Fibroblast of villous mesenchyme (primary cell): Measurements from ENCODE around the gene CD244. TPM values are rescaled to one million over a fixed set of nuclear protein-coding genes. Genes with fewer than 3 reads are reported as not detected.

ENCODE experiments used
- DNase-seq: peaks from one replicate; pipeline ENCODE4 v3.0.0-alpha.2; 2010; ENCODE audit warnings: low read depth
- H3K4me3 ChIP-seq: 2 replicates; pipeline ENCODE4 v1.5.1; 2011; ENCODE audit warnings: low read depth, mild to moderate bottlenecking, low read length
- CTCF ChIP-seq: IDR thresholded peaks from 2 replicates; pipeline ENCODE4 v1.5.1; 2012; ENCODE audit warnings: low read depth, mild to moderate bottlenecking, low read length; ENCODE audit not compliant: insufficient read depth
- total RNA-seq: library from RNA; depleted of rRNA; stranded (reverse); fragments of >200 nt; gene quantifications from 2 replicates; pipeline ENCODE4 v1.2.3, GENCODE V29; 2012

CD244 gene
- total RNA-seq, 1 donor, result not detected

- no peak for DNase-seq
- TF ChIP-seq CTCF, result no peak
Measured at GRCh38 chr1:160858097-160858496, 4.6 kb downstream of the CD244 start.

GRCh38 chr1:160855181-160855981 is 7.3 kb downstream of the CD244 start:
- no peak for TF ChIP-seq CTCF
- DNase-seq, result no peak

More at GRCh38 chr1:160858097-160858496, 4.6 kb downstream of the CD244 start:
- H3K4me3 ChIP-seq, result no peak overlapping the region

DNA sequence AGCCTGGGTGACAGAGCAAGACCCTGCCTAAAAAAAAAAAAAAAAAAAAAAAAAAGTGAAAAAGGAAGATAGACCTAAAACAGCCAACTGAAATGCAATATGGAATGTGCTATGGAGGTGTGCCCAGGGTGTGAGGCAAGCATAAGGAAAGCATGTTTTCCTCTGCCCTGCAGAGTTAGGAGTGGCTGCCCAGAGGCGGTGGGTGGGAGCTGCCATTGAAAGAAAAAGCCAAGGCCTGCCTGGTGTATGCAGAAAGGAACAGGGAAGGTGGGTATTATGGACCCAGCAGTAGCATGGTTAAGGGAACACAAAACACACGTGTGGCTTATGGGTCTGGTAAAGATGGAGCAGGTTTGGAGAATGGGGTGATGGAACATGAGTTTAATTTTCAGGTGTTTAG is 8.9 kb downstream of the CD244 start:
- DNase-seq, result no peak
- H3K4me3 ChIP-seq, result no peak overlapping the region
- no peak for TF ChIP-seq CTCF

More at GRCh38 chr1:160855181-160855981, 7.3 kb downstream of the CD244 start:
- no peak overlapping the region for H3K4me3 ChIP-seq

DNA sequence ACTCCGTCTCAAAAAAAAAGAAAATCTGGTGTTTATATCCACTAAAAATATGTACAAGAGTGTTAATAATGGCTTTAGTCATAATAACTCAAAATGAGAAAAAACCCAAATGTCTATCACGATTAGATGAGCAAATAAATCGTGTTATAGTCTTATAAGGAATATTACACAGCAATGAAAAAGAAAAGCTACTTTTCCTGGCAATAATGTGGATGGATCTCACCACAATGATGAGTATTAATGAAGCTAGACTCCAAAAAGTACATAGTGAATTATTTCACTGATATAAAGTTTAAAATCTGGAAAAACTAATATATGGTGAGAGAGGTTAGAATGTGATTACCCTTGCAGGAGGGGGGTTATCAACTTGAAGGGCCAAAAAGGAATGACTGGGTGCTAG is 9.7 kb downstream of the CD244 start:
- no peak for TF ChIP-seq CTCF
- DNase-seq, result no peak

GRCh38 chr1:160850993-160851392 is 11.7 kb downstream of the CD244 start:
- no peak overlapping the region for H3K4me3 ChIP-seq

More for the DNA sequence above, 9.7 kb downstream of the CD244 start:
- H3K4me3 ChIP-seq, result no peak overlapping the region

DNA sequence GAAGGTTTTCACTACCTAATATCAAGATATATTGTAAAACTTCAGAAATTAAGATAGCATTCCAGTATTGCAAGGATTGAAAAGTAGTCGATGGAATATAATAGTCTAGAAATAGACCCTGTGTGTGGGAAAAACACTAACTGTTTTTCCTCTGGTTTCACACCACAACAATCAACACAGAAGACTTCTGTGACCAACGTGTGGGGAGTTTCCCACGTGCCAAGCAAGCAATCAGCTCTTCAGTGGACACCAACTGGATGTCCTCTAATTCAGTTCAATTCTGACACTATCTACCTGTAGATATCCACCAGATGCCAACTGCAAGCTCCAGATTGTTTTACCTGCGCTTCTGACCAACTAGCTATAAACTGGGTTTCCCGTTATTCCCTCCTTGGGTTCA is 12.1 kb downstream of the CD244 start:
- DNase-seq, result no peak
- H3K4me3 ChIP-seq, result no peak overlapping the region
- TF ChIP-seq CTCF, result no peak

More at GRCh38 chr1:160850993-160851392, 11.7 kb downstream of the CD244 start:
- DNase-seq, result no peak
- no peak for TF ChIP-seq CTCF

DNA sequence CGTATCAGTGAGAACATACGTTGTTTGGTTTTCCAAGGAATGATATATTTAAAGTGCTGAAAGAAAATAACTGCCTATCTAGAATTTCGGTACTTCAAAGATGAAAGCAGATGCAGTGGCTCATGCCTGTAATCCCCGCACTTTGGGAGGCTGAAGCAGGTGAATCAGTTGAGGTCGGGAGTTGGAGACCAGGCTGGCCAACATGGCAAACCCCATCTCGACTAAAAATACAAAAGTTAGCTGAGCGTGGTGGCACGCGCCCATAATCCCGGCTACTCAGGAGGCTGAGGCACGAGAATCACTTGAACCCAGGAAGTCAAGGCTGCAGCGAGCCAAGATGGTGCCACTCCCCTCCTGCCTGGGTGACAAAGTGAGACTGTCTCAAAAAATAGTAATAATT is 16.4 kb downstream of the CD244 start:
- DNase-seq, result no peak
- no peak overlapping the region for H3K4me3 ChIP-seq
- no peak for TF ChIP-seq CTCF
